Measurements from ENCODE around the gene PADI1. TPM values are rescaled to one million over a fixed set of nuclear protein-coding genes. Genes with fewer than 3 reads are reported as not detected.

The PADI1 gene
- polyA plus RNA-seq, 1 of the 3 experiments (the other 2 are of a cell fraction) = 0.26 TPM

DNA sequence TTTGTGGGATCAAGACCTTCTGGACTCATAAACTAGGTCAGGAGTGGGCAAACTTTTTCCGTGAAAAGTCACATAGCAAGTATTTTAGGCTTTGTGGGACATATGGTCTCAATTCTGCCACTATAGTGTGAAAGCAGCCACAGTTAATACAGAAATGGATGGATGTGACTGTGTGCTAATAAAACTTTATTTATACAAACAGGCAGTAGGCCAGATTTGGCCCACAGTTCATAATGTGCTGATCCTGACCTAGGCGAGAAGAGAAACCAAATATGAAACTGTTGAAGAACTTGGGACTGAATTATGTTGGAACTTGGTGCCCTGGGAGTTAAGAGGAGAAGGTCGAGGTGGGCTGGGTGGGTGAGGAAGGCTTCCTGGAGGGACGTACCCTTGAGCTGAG lies 61.0 kb downstream of the PADI1 start:
- Histone ChIP-seq H3K27me3 (ENCODE audit: insufficient read depth) (no peaks in the 10 kb centered on the region), H2AFZ (ENCODE audit: low read depth) (no peak overlapping the region), H3K9ac (no peak overlapping the region), H3K4me2 (no peak overlapping the region), H4K20me1 (ENCODE audit: insufficient read depth) (no peaks in the 10 kb centered on the region), H3K9me3 (no peaks in the 10 kb centered on the region), H3K27ac (ENCODE audit: low read depth in 2 of 2, low read length in 1 of 2) (no peak overlapping the region), H3K9me2 (no peaks in the 10 kb centered on the region), H3F3A (replicated peaks; ENCODE audit: insufficient read depth) (no peaks in the 10 kb centered on the region), H3K4me1 (ENCODE audit: control insufficient read depth in 1 of 2, insufficient read depth in 2 of 2, low read depth in 1 of 2, low read length in 1 of 2) (no peaks in the 10 kb centered on the region), H3K79me2 (ENCODE audit: insufficient read depth) (no peaks in the 10 kb centered on the region), H3K4me3 (ENCODE audit: low read depth in 2 of 2, low read length in 1 of 2) (no peak overlapping the region), H3K36me3 (replicated peaks in 1 of 2; ENCODE audit: control insufficient read depth in 1 of 2, insufficient read depth in 2 of 2, low read length in 1 of 2) (no peaks in the 10 kb centered on the region)
- TF ChIP-seq, protein P1, sequence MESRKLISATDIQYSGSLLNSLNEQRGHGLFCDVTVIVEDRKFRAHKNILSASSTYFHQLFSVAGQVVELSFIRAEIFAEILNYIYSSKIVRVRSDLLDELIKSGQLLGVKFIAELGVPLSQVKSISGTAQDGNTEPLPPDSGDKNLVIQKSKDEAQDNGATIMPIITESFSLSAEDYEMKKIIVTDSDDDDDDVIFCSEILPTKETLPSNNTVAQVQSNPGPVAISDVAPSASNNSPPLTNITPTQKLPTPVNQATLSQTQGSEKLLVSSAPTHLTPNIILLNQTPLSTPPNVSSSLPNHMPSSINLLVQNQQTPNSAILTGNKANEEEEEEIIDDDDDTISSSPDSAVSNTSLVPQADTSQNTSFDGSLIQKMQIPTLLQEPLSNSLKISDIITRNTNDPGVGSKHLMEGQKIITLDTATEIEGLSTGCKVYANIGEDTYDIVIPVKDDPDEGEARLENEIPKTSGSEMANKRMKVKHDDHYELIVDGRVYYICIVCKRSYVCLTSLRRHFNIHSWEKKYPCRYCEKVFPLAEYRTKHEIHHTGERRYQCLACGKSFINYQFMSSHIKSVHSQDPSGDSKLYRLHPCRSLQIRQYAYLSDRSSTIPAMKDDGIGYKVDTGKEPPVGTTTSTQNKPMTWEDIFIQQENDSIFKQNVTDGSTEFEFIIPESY (IDR thresholded peaks at IDR 0.05; ENCODE audit: borderline replicate concordance, low read depth) = no peak
- TF ChIP-seq, protein P2, sequence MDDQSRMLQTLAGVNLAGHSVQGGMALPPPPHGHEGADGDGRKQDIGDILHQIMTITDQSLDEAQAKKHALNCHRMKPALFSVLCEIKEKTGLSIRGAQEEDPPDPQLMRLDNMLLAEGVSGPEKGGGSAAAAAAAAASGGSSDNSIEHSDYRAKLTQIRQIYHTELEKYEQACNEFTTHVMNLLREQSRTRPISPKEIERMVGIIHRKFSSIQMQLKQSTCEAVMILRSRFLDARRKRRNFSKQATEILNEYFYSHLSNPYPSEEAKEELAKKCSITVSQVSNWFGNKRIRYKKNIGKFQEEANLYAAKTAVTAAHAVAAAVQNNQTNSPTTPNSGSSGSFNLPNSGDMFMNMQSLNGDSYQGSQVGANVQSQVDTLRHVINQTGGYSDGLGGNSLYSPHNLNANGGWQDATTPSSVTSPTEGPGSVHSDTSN (IDR thresholded peaks at IDR 0.05) = no peak
- TF ChIP-seq RAD21 (IDR thresholded peaks at IDR 0.05; ENCODE audit: low read length) (no peak), FOXM1 (IDR thresholded peaks at IDR 0.05; ENCODE audit: low read depth) (no peak), EZH2phosphoT487 (IDR thresholded peaks at IDR 0.05; ENCODE audit: borderline replicate concordance, low read depth) (no peak)
- CTCF ChIA-PET = no interaction called here
- no peak for DNase-seq
- POLR2A ChIA-PET = no interaction called here
- WGBS (ENCODE audit: low lambda C conversion rate) = 73% methylated on average over 4 of the region's 4 CpGs

DNA sequence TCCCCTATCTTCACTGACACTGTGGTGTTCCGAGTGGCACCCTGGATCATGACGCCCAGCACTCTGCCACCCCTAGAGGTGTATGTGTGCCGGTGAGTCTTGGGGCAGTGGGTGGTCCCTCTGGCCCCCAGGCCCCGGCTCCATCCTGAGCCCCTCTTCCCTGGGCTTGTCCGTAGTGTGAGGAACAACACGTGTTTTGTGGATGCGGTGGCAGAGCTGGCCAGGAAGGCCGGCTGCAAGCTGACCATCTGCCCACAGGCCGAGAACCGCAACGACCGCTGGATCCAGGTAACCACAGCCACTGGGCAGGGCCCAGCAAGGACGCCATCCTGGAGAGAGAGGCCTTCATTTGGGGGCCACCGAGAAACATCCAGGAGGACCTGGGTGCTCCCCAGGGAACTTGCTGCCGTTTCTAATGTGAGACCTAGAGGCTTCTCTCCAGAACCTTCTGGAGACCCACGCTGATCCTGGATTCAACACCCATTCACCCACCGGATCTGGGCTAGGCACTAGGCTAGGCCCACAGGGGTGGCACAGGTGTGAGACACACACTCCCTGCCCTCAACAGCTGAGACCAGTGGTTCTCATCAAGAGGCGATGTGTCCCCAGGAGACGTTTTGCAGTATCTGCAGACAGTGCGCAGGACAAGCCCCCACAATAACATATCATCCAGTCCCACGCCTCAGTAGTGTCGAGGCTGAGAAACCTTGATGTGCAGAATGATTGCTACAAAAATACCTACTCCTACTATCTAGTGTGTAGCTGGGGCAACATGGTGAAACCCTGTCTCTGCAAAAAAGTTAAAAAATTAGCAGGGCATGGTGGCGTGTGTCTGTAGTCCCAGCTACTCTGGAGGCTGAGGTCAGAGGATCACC lies 66.2 kb downstream of the PADI1 start:
- no peak for DNase-seq
- Histone ChIP-seq H3K9me3 (no peaks in the 10 kb centered on the region), H3K4me1 (ENCODE audit: control insufficient read depth in 1 of 2, insufficient read depth in 2 of 2, low read depth in 1 of 2, low read length in 1 of 2) (no peaks in the 10 kb centered on the region), H4K20me1 (ENCODE audit: insufficient read depth) (no peaks in the 10 kb centered on the region), H3K4me2 (no peak overlapping the region), H3K4me3 (ENCODE audit: low read depth in 2 of 2, low read length in 1 of 2) (no peak overlapping the region), H3K36me3 (replicated peaks in 1 of 2; ENCODE audit: control insufficient read depth in 1 of 2, insufficient read depth in 2 of 2, low read length in 1 of 2) (no peaks in the 10 kb centered on the region), H3F3A (replicated peaks; ENCODE audit: insufficient read depth) (no peaks in the 10 kb centered on the region), H3K27me3 (ENCODE audit: insufficient read depth) (no peaks in the 10 kb centered on the region), H3K9me2 (no peaks in the 10 kb centered on the region), H2AFZ (ENCODE audit: low read depth) (no peak overlapping the region), H3K27ac (ENCODE audit: low read depth in 2 of 2, low read length in 1 of 2) (no peak overlapping the region), H3K9ac (no peak overlapping the region), H3K79me2 (ENCODE audit: insufficient read depth) (no peaks in the 10 kb centered on the region)
- CTCF ChIA-PET = interaction anchor here (1.1 to 1.2 kb wide), 4 partner anchors 8 to 145 kb away, joined by 3 to 8 read pairs (median 4); no protein-coding TSS in a partner anchor
- 84% methylated on average over 12 of the region's 23 CpGs for WGBS (ENCODE audit: low lambda C conversion rate)
- POLR2A ChIA-PET = no interaction called here
- TF ChIP-seq JUND (IDR thresholded peaks at IDR 0.05) (no peak), TAF1 (IDR thresholded peaks at IDR 0.05; ENCODE audit: borderline replicate concordance, low read depth, low read length) (no peak), GATA2 (CRISPR knock-in tag; IDR thresholded peaks at IDR 0.05) (no peak), SIN3A (IDR thresholded peaks at IDR 0.05; ENCODE audit: borderline replicate concordance, low read depth, low read length) (no peak), RXRA (IDR thresholded peaks at IDR 0.05; ENCODE audit: borderline replicate concordance, low read depth) (no peak), RAD21 (IDR thresholded peaks at IDR 0.05; ENCODE audit: low read length) (no peak), TEAD4 (IDR thresholded peaks at IDR 0.05; ENCODE audit: borderline replicate concordance, insufficient read depth) (no peak), TCF12 (IDR thresholded peaks at IDR 0.05) (no peak), FOXM1 (IDR thresholded peaks at IDR 0.05; ENCODE audit: low read depth) (no peak), RFX5 (IDR thresholded peaks at IDR 0.05; ENCODE audit: low read length) (no peak), POLR2AphosphoS5 (IDR thresholded peaks at IDR 0.05; ENCODE audit: low read depth, low read length) (no peak), GABPA (IDR thresholded peaks at IDR 0.05; ENCODE audit: low read depth) (no peak)
- TF ChIP-seq, protein P3, sequence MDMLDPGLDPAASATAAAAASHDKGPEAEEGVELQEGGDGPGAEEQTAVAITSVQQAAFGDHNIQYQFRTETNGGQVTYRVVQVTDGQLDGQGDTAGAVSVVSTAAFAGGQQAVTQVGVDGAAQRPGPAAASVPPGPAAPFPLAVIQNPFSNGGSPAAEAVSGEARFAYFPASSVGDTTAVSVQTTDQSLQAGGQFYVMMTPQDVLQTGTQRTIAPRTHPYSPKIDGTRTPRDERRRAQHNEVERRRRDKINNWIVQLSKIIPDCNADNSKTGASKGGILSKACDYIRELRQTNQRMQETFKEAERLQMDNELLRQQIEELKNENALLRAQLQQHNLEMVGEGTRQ (IDR thresholded peaks at IDR 0.05; ENCODE audit: borderline replicate concordance, low read depth, low read length) = no peak
- TF ChIP-seq, protein P4, sequence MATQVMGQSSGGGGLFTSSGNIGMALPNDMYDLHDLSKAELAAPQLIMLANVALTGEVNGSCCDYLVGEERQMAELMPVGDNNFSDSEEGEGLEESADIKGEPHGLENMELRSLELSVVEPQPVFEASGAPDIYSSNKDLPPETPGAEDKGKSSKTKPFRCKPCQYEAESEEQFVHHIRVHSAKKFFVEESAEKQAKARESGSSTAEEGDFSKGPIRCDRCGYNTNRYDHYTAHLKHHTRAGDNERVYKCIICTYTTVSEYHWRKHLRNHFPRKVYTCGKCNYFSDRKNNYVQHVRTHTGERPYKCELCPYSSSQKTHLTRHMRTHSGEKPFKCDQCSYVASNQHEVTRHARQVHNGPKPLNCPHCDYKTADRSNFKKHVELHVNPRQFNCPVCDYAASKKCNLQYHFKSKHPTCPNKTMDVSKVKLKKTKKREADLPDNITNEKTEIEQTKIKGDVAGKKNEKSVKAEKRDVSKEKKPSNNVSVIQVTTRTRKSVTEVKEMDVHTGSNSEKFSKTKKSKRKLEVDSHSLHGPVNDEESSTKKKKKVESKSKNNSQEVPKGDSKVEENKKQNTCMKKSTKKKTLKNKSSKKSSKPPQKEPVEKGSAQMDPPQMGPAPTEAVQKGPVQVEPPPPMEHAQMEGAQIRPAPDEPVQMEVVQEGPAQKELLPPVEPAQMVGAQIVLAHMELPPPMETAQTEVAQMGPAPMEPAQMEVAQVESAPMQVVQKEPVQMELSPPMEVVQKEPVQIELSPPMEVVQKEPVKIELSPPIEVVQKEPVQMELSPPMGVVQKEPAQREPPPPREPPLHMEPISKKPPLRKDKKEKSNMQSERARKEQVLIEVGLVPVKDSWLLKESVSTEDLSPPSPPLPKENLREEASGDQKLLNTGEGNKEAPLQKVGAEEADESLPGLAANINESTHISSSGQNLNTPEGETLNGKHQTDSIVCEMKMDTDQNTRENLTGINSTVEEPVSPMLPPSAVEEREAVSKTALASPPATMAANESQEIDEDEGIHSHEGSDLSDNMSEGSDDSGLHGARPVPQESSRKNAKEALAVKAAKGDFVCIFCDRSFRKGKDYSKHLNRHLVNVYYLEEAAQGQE (IDR thresholded peaks at IDR 0.05; ENCODE audit: low read depth, low read length) = no peak

Data from SK-N-SH (cell line).